K562 (cell line): ENCODE results near the gene PCLAF. TPM values are rescaled to one million over a fixed set of nuclear protein-coding genes. Genes with fewer than 3 reads are reported as not detected.

ENCODE experiments used
- CCNT2 ChIP-seq: IDR thresholded peaks from 2 replicates; pipeline ENCODE4 v1.6.1; 2011; ENCODE audit warnings: borderline replicate concordance, low read depth, mild to moderate bottlenecking, moderate library complexity, mixed read lengths, low read length; ENCODE audit not compliant: insufficient read length; ENCODE audit errors: extremely low read depth
- GABPB1 ChIP-seq: sonication (generic); formaldehyde crosslinking; IDR thresholded peaks from 2 replicates; pipeline ENCODE4 v1.8.0; 2022; ENCODE audit warnings: mild to moderate bottlenecking, missing genetic modification reagents
- HLTF ChIP-seq: fragments of 450-650 bp; IDR thresholded peaks from 2 replicates; pipeline ENCODE4 v1.6.1; 2016
- ILK ChIP-seq: fragments of 450-650 bp; IDR thresholded peaks from 2 replicates; pipeline ENCODE4 v1.6.1; 2016; ENCODE audit warnings: missing genetic modification characterization, low read depth, mild to moderate bottlenecking, missing compliant biosample characterization, moderate library complexity, borderline replicate concordance
- POLR2B ChIP-seq: fragments of 450-650 bp; IDR thresholded peaks from 2 replicates; pipeline ENCODE4 v1.6.1; 2018; ENCODE audit warnings: low read depth; ENCODE audit not compliant: partially characterized antibody
- SREBF1 ChIP-seq: fragments of 150-350 bp; IDR thresholded peaks from 2 replicates; pipeline ENCODE4 v1.6.1; 2014; ENCODE audit warnings: antibody characterized with exemption, low read depth, low read length, borderline replicate concordance
- ZNF77 ChIP-seq: fragments of 250-450 bp; sonication (Bioruptor Pico); IDR thresholded peaks from 2 replicates; pipeline ENCODE4 v1.5.0; 2020
- polyA plus RNA-seq, 8 experiments: library from polyadenylated mRNA; depleted of rRNA in 4 of 8; stranded (reverse) in 5 of 8; unstranded in 3 of 8; fragments of >200 nt; fragmentation: Nextera tagmentation in 2 of 8; fragmentation: Illumina TruSeq in 1 of 8; extraction: Ambion mirVana in 2 of 8; extraction: Trizol in 1 of 8; gene quantifications; 2 replicates each; pipeline versions ENCODE4 v1.2.1 to v1.2.3, GENCODE V29; 2011 to 2014; ENCODE audit warnings: inconsistent platforms in 1 of 8, missing spikeins in 1 of 8
- total RNA-seq, 7 experiments: library from RNA; depleted of rRNA in 6 of 7; stranded (reverse); fragments of >200 nt in 6 of 7; fragmentation: Illumina TruSeq in 2 of 7; extraction: Trizol in 2 of 7; gene quantifications; 2 replicates each; pipeline versions ENCODE4 v1.2.1 to v1.2.3, GENCODE V29; 2011 to 2021; ENCODE audit warnings: low replicate concordance in 1 of 7
- TF ChIP-seq, protein P1 (sequence below): sonication (generic); formaldehyde crosslinking; IDR thresholded peaks from 2 replicates; pipeline ENCODE4 v1.8.0; 2022; ENCODE audit warnings: missing genetic modification reagents, mild to moderate bottlenecking, borderline replicate concordance
- TF ChIP-seq, protein P2 (sequence below): fragments of 450-650 bp; IDR thresholded peaks from 2 replicates; pipeline ENCODE4 v1.6.1; 2018; ENCODE audit warnings: mild to moderate bottlenecking, low read depth; ENCODE audit not compliant: partially characterized antibody
- TF ChIP-seq, protein P3 (sequence below): fragments of 450-650 bp; IDR thresholded peaks from 2 replicates; pipeline ENCODE4 v1.6.1; 2016; ENCODE audit warnings: borderline replicate concordance
- TF ChIP-seq, protein P4 (sequence below), 2 experiments: fragments of 450-650 bp; conservative IDR thresholded peaks; 2 replicates each; pipeline ENCODE4 v1.6.1; 2017; ENCODE audit warnings: mild to moderate bottlenecking in 2 of 2, moderate library complexity in 2 of 2
- TF ChIP-seq, protein P5 (sequence below): fragments of 450-650 bp; formaldehyde crosslinking; IDR thresholded peaks from 2 replicates; pipeline ENCODE4 v1.4.0; 2020; ENCODE audit warnings: mild to moderate bottlenecking, moderate library complexity
- TF ChIP-seq, protein P6 (sequence below): sonication (generic); formaldehyde crosslinking; IDR thresholded peaks from 2 replicates; pipeline ENCODE4 v1.8.0; 2022; ENCODE audit warnings: mild to moderate bottlenecking, missing genetic modification reagents

The PCLAF gene
- total and polyA plus RNA-seq, 9 of the 15 experiments (the other 6 are each of a cell fraction or from before 2014, with no cell fraction given): 112 to 881 (median 360) TPM

DNA sequence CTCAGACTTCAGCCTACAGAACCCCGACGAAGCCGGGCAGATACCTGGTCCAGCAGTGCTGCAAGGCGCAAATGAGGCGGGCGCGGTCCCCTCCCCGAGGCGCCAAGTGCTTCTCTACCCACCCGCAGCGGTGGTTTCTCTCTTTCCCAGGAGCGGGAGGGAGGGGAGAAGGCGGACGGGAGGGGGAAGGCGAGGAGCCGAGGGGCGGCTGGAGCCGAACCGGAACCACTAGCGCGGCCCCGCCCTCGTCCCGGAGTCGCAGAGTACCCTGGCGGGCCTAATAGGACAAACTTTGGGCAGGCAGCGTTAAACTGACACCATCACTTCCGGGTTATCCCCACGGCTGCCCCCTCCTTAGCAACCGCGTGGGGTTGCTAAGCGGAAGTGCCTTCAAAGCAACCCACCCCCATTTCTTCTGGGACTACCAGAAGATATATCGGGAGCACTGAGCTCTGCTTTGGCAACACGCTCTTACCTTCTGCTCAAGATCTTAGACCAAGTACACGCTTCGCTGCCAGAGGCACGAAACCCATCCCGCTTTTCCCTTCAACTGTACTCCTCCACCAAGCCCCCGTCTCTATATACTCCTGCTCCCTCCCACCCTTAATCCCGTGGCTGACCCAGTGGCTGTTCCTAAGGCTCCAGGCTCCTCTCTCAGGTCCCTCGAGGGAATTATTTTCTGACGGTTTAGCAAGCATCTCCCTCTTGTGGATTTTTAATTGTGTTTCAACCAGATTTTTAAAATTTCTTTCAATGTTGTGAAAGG is 25.1 kb downstream of the PCLAF start, which contains the start of gene CSNK1G1 (continued):
- 0 out of 2 replicates have a peak, but pooled peaks have one; percentile 16 for TF ChIP-seq HLTF
- TF ChIP-seq, protein P1, sequence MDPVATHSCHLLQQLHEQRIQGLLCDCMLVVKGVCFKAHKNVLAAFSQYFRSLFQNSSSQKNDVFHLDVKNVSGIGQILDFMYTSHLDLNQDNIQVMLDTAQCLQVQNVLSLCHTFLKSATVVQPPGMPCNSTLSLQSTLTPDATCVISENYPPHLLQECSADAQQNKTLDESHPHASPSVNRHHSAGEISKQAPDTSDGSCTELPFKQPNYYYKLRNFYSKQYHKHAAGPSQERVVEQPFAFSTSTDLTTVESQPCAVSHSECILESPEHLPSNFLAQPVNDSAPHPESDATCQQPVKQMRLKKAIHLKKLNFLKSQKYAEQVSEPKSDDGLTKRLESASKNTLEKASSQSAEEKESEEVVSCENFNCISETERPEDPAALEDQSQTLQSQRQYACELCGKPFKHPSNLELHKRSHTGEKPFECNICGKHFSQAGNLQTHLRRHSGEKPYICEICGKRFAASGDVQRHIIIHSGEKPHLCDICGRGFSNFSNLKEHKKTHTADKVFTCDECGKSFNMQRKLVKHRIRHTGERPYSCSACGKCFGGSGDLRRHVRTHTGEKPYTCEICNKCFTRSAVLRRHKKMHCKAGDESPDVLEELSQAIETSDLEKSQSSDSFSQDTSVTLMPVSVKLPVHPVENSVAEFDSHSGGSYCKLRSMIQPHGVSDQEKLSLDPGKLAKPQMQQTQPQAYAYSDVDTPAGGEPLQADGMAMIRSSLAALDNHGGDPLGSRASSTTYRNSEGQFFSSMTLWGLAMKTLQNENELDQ (CRISPR knock-in tag): no peak
- no peak for TF ChIP-seq ZNF77
- peak; percentile 96 for TF ChIP-seq GABPB1 (CRISPR knock-in tag)
- TF ChIP-seq, protein P2, sequence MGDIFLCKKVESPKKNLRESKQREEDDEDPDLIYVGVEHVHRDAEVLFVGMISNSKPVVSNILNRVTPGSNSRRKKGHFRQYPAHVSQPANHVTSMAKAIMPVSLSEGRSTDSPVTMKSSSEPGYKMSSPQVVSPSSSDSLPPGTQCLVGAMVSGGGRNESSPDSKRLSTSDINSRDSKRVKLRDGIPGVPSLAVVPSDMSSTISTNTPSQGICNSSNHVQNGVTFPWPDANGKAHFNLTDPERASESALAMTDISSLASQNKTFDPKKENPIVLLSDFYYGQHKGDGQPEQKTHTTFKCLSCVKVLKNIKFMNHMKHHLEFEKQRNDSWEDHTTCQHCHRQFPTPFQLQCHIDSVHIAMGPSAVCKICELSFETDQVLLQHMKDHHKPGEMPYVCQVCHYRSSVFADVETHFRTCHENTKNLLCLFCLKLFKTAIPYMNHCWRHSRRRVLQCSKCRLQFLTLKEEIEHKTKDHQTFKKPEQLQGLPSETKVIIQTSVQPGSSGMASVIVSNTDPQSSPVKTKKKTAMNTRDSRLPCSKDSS: no peak
- TF ChIP-seq, protein P3, sequence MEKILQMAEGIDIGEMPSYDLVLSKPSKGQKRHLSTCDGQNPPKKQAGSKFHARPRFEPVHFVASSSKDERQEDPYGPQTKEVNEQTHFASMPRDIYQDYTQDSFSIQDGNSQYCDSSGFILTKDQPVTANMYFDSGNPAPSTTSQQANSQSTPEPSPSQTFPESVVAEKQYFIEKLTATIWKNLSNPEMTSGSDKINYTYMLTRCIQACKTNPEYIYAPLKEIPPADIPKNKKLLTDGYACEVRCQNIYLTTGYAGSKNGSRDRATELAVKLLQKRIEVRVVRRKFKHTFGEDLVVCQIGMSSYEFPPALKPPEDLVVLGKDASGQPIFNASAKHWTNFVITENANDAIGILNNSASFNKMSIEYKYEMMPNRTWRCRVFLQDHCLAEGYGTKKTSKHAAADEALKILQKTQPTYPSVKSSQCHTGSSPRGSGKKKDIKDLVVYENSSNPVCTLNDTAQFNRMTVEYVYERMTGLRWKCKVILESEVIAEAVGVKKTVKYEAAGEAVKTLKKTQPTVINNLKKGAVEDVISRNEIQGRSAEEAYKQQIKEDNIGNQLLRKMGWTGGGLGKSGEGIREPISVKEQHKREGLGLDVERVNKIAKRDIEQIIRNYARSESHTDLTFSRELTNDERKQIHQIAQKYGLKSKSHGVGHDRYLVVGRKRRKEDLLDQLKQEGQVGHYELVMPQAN: peak; percentile 99
- TF ChIP-seq, protein P4, sequence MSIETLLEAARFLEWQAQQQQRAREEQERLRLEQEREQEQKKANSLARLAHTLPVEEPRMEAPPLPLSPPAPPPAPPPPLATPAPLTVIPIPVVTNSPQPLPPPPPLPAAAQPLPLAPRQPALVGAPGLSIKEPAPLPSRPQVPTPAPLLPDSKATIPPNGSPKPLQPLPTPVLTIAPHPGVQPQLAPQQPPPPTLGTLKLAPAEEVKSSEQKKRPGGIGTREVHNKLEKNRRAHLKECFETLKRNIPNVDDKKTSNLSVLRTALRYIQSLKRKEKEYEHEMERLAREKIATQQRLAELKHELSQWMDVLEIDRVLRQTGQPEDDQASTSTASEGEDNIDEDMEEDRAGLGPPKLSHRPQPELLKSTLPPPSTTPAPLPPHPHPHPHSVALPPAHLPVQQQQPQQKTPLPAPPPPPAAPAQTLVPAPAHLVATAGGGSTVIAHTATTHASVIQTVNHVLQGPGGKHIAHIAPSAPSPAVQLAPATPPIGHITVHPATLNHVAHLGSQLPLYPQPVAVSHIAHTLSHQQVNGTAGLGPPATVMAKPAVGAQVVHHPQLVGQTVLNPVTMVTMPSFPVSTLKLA (conservative IDR thresholded peaks at IDR 0.05): peak; percentile 79 to 94
- TF ChIP-seq ILK (tag): no peak
- TF ChIP-seq POLR2B: peak; percentile 46
- TF ChIP-seq CCNT2: peak; percentile 25
- TF ChIP-seq, protein P5, sequence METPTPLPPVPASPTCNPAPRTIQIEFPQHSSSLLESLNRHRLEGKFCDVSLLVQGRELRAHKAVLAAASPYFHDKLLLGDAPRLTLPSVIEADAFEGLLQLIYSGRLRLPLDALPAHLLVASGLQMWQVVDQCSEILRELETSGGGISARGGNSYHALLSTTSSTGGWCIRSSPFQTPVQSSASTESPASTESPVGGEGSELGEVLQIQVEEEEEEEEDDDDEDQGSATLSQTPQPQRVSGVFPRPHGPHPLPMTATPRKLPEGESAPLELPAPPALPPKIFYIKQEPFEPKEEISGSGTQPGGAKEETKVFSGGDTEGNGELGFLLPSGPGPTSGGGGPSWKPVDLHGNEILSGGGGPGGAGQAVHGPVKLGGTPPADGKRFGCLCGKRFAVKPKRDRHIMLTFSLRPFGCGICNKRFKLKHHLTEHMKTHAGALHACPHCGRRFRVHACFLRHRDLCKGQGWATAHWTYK: 0 out of 2 replicates have a peak, but pooled peaks have one; percentile 27
- TF ChIP-seq, protein P6, sequence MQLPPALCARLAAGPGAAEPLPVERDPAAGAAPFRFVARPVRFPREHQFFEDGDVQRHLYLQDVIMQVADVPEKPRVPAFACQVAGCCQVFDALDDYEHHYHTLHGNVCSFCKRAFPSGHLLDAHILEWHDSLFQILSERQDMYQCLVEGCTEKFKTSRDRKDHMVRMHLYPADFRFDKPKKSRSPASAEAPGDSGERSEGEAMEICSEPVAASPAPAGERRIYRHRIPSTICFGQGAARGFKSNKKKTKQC (CRISPR knock-in tag): no peak
- 0 out of 2 replicates have a peak, but pooled peaks have one; percentile 38 for TF ChIP-seq SREBF1
